Ishikawa (cell line): ENCODE measurements around the gene ZNF783.

ENCODE experiments used
- CEBPB ChIP-seq: IDR thresholded peaks from 2 replicates; pipeline ENCODE4 v1.6.1; 2012
- EGR1 ChIP-seq: IDR thresholded peaks from 2 replicates; pipeline ENCODE4 v1.6.1; 2012
- RAD21 ChIP-seq: IDR thresholded peaks from 2 replicates; pipeline ENCODE4 v1.6.1; 2012; ENCODE audit warnings: low read depth
- TAF1 ChIP-seq: IDR thresholded peaks from 2 replicates; pipeline ENCODE4 v1.6.1; 2012; ENCODE audit warnings: low read depth, mild to moderate bottlenecking

DNA sequence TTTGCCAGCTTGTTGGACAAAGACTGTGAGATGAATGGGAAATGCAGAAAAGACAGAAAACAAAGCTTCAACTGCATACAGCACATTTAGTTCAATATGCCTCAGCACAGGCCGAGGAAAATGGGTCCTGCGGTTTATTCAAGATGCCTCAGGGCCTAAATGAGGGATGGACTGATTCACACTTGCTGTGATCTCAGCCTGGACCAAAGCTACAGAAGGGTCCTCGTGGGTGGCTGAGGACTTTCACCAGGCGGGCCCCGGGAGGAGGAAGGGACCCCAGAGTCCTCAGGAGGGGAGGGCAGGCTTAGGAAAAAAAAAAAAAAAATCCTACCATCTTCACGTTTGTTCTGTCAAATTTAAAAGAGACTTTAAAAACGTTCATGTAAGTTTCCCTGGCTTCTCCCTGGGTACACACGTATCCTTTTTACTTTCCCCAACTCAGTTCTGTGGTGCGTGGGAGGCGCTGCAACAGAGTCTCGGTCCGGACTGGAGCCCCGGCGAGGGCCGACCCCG, 624 bp upstream of the ZNF783 start:
- no peak for TF ChIP-seq RAD21
- TF ChIP-seq CEBPB = no peak
- no peak for TF ChIP-seq EGR1
- TF ChIP-seq TAF1 = no peak
